ENCODE data around the gene POGZ.
A peak's percentile ranks its signal among the peaks of the same experiment; 100 is the strongest.
"Not testable (repeated sequence)": the region's sequence is repeated elsewhere in the genome, so short reads cannot be mapped to it uniquely, and the experiment has no call there.

The POGZ gene

DNA sequence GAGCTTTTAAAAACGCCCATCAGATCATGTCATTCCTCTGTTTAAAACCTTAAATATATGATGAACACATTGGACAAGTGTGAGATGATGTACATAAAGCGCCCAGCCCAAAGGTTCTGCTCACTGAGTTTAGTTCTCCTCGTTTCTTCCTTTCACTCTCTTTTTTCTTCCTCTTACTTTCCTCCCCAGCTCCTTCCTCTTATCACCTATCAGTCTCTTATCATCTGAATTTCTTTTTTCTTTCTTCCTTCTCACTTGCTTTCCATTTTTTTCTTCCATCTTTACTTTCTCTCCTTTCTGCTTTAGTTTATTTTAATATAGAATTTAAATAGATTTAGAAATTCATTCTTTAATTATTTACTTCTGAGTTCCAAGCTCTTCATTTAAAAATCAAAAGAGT is 17.8 kb upstream of the POGZ start:
- no peak for DNase-seq

GRCh38 chr1:151476083-151476482 is 16.8 kb upstream of the POGZ start:
- DNase-seq, result no peak

DNA sequence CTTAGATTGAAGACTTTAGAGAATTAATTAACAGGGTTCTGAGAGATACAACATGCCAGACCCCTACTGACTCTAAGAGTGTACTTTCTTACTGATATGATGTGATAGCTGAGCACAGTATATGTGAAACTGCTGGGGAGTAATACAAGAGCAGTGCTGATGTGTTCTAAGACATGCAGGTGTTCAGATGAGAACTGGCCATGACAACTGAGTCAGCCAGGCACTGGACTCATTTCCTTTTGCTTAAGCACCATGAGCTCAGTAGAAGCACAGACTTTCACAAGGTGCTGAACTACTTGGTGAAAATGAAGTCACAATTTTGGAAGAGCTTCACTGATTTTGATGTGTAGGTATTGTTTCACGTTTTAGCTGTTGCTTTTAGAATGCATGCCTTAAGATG is 15.9 kb upstream of the POGZ start:
- DNase-seq, result no peak

GRCh38 chr1:151474745-151475144 is 15.5 kb upstream of the POGZ start:
- no peak for DNase-seq

DNA sequence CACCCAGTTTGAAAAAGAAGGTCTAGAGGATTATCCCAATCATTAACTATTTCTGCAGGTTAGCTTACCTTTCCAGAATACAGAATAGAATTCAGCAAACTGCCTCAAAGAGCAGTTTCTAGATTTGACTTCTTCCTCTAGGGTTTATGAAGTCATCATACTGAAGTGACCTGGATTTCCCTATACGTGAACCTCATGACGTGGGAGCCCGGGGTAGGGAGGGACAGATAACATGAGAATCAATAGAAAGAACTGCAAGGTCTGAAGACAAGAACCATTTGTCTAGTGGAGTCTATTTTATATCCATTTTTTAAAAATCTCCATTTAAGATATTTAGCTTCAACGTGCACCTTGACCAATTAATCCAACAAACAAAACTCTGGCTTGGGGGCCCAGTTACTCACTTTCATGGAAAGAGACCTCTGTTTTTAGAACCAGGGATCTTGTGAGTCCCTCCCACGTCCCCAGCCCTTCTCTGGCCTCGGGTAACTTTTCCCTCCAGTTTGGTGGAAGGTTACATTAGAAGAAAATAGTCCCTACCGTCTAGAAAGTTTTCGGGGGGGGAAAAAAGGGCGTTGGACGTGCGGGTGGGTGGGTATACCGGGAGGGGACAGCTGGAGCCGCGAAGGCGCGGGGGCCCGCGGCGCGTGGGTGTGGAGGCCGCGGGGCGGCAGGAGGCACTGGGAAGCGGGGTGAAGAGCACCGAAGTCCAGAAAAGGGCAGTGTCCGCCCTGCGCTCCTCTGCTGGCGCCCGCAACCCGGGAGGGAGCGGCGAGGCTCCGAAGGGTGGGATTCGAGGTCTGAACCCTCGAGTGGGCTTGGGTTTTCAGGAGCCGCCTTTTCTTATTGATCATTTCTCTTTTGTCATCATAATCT is 13.8 kb upstream of the POGZ start:
- DNase-seq, result peak; percentile 28

DNA sequence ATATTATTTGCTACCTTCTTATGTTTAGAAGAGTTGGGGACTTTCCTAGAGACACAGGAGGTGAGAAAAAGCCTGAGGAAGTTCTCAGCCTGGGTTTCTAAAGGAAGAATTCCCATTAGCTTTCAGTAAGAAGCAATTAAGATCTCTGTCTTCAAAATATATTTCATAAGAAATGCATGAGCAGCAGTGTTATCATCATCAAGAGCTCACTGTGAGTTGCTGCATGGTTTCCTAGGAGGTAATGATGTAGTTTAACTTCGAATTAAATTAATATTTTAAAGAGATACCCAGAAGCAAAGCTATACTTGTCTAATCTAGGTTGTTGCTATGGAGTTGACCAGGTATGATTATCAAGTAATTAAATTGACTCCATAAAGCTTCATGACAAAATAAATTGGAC is 5.7 kb upstream of the POGZ start:
- no peak for DNase-seq

- DNase-seq, result no peak
Measured at GRCh38 chr1:151461694-151462093, 2.4 kb upstream of the POGZ start.

GRCh38 chr1:151458802-151459330 is 428 bp downstream of the POGZ start:
- peak; percentile 49 for DNase-seq

GRCh38 chr1:151457911-151458801 is 1.1 kb downstream of the POGZ start:
- DNase-seq, result peak; percentile 64

GRCh38 chr1:151455966-151456365 is 3.3 kb downstream of the POGZ start:
- DNase-seq, result no peak

DNA sequence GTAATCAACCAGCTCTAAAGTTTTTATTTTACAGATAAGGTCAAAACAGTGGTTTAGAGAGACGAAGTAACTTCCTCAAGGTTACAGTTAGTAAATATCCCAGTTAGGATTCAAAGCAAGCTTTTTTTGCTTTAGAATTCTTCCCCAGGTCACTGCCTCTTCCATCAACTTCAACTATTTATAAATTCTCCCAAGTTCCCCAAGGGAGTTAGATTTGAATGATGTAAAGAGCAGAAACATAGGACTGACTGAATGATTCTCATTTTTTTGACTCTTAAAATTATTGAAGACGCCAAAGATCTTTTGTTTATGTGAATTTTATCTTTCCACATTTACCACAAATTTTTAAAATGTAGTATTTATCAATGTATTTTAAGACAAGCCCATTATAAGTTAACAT is 4.1 kb downstream of the POGZ start:
- DNase-seq, result no peak

GRCh38 chr1:151447696-151448095 is 11.6 kb downstream of the POGZ start:
- no peak for DNase-seq

GRCh38 chr1:151444783-151445177 is 14.5 kb downstream of the POGZ start:
- DNase-seq, result no peak

DNA sequence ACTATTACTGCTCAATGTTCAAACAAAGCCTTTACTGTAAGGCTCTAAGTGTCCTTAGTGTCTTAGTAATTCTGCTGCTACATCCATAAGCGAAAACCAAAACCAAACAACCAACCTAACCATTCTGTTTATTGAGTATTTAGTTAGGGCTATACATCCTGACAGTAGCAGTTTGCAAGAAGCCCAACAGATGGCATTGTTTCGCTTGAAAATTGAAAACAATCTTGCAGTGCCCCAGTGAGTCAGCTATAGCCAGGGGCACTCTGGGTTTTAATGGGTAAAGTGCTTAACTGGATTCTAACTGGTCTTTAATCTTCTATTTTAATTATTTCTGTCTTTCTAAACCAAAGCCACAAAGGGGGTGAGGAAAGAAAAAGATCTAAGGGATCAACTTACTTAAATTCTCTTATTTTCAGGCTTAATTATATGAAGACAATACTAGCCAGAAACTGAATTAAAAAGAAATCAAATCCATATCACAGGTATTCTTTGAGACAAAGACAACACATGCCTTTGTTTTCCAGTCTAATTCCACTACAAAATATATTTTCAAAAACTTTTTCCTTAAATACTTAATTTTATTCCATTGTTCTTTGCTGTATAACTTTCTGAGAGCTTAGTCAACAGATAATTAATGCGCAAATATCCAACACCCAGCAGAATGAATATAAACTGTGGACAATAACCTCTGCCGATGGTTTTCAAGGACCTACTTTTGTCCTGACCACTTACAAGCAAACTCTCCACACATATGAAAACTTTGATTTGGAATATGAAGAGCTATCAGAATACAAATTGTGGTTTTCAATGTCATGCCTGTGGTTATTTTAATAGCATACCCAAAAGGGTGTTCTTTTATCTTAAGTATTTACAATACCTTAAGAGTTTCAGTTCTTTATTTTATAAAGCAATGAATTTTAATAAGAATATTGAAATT is 15.2 kb downstream of the POGZ start:
- peak; percentile 51 for DNase-seq

DNA sequence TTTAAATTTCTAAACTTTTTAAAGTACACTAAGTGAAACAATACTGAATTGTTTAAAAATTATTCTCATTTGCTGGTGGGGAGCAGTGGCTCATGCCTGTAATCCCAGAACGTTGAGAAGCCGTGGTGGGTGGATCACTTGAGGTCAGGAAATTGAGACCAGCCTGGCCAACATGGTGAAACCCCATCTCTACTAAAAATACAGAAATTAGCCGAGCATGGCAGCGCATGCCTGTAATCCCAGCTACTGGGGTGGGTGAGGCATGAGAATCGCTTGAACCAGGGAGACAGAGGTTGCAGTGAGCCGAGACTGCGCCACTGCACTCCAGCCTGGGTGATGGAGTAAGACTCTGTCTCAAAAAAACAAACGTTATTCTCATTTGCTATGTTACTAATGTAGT is 21.9 kb downstream of the POGZ start:
- DNase-seq, result not testable (repeated sequence)

DNA sequence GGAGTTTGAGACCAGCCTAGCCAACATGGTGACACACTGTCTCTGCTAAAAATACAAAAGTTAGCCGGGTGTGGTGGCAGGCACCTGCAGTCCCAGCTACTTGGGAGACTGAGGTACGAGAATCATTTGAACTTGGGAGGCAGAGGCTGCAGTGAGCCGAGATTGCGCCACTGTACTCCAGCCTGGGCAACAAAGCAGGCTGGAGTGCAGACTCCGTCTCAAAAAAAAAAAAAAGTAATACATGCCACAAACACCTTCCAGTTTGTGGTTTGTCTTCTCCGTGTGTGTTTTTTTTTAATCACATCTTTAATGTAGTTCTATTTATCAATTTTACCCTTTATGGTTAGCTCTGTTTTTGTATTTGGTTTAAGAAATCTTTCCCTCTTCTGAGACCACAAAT is 22.3 kb downstream of the POGZ start:
- no peak for DNase-seq

DNA sequence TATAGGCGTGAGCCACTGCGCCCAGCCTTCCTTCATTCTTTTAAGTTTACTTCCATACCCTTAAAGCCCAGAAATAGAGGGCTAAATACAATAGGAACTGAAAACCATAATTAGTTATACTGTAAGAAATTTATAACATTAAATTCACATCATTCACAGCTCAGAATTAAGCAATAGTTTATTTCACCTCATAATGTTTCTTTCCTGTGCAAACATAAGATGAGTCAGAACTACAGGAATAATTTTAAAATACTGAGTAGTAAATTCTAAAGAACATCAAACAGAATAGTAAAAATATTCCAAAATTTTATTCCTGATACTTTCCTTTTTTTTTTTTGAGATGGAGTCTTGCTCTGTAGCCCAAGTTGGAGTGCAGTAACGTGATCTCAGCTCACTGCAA is 24.1 kb downstream of the POGZ start:
- no peak for DNase-seq

DNA sequence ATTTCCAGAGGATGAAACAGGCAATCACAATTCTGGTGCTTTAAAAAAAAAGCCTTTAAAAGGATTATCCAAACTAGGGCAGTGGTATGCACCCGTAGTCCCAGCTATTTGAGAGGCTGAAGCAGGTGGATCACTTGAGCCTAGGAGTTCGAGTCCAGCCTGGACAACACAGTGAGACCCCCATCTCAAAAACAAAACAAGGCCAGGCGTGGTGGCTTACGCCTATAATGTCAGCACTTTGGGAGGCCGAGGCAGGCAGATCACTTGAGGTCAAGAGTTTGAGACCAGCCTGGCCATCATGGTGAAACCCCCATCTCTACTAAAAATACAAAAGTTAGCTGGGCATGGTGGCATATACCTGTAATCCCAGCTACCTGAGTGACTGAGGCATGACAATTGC is 25.5 kb downstream of the POGZ start:
- not testable (repeated sequence) for DNase-seq

DNA sequence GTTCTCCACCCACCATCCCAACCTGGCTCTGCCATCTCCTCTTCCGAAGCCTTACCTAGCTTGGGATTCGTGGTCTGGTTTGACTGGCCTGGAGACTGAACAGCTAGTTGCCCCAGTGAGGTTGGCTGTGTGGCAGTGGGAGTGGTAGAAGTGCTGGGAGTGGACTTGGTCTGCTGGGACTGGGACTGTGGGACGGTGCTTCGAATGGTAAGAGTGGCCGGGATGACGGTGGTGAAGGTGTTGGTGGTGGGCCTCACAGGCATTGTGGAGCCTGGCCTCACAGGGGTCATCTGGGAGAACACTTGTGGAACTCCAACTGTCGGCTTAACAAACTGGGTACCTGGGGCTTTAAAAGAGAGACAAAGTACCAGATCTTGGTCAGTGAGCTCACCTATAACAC is 31.2 kb downstream of the POGZ start:
- no peak for DNase-seq

DNA sequence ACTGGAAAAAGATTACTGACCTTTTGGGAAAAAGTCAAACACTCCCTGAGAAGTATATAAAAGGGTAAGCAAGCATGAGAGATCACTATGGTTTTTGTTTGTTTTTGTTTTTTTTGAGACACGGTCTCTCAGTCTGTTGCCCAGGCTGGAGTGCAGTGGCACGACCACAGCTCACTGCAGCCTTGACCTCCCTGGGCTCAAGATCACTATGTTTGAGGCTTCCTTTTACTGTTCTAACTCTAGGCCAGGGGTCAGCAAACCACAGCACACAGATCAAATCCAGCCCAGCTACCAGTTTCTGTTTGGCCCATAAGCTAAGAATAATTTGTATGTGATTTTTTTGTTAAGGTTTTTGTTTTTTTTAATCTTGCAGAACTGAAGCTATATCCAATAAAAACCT is 34.2 kb downstream of the POGZ start:
- no peak for DNase-seq

- no peak for DNase-seq
Measured at GRCh38 chr1:151419819-151420218, 39.5 kb downstream of the POGZ start.

DNA sequence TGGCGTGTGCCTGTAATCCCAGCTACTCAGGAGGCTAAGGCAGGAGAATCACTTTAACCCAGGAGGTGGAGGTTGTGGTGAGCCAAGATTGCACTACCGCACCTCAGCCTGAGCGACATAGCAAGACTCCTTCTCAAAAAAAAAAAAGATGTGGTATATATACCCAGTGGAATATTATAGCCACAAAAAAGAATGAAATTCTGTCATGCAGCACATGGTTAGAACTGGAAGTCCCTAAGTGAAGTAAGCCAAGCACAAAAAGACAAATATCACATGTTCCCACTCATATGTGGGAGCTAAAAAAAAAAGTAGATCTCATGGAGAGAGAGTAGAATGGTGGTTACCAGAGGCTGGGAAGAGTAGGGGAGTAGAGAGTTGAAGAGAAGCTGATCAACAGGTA is 41.2 kb downstream of the POGZ start:
- DNase-seq, result no peak

DNA sequence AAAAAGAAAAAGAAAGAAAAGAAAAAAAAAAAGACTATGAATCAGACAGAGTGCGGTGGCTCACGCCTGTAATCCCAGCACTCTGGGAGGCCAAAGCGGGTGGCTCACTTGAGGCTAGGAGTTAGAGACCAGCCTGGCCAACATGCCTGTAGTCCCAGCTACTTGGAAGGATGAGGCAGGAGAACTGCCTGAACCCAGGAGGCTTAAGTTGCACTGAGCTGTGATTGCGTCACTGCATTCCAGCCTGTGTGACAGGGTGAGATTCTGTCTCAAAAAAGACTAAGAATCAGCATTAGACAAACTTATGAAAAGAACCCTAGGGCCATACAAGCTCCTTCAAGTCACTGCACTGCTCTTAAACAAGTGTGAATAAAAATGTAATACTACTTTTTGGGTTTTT is 43.1 kb downstream of the POGZ start:
- no peak for DNase-seq
